DND-41 (cell line): Measurements from ENCODE around the gene AGPAT4.

Experiments used
- ATAC-seq: fragments of 200-7000 bp; cut with Tn5 transposase; 3 replicates; pipeline ENCODE4 v1.9.1; 2021; ENCODE audit warnings: low read depth; ENCODE audit not compliant: insufficient read depth
- DNase-seq: peaks from one replicate; pipeline ENCODE4 v3.0.0-alpha.2; 2020
- H2AFZ ChIP-seq: 2 replicates; pipeline ENCODE4 v1.6.0; 2012; ENCODE audit warnings: low read depth, low read length
- H3K27ac ChIP-seq: 2 replicates; pipeline ENCODE4 v1.5.1; 2012; ENCODE audit warnings: low read length, inconsistent platforms
- H3K27me3 ChIP-seq: fragments of 200-600 bp; sonication (generic); 2 replicates; pipeline ENCODE4 v1.6.0; 2012; ENCODE audit warnings: low read length, mild to moderate bottlenecking, inconsistent platforms; ENCODE audit not compliant: insufficient read depth, poor library complexity
- H3K36me3 ChIP-seq: 2 replicates; pipeline ENCODE4 v1.5.1; 2012; ENCODE audit warnings: low read length, inconsistent platforms; ENCODE audit not compliant: insufficient read depth
- H3K4me1 ChIP-seq: 2 replicates; pipeline ENCODE4 v1.5.1; 2012; ENCODE audit warnings: mild to moderate bottlenecking, low read length; ENCODE audit not compliant: insufficient read depth
- H3K4me2 ChIP-seq: 2 replicates; pipeline ENCODE4 v1.6.0; 2012; ENCODE audit warnings: mild to moderate bottlenecking, moderate library complexity, low read length, inconsistent platforms; ENCODE audit not compliant: insufficient read depth
- H3K4me3 ChIP-seq, 2 experiments: fragments of 200-600 bp in 1 of 2; shearing (Covaris generic) in 1 of 2; 2 replicates each; pipeline ENCODE4 v1.5.1; 2012 to 2016; ENCODE audit warnings: inconsistent platforms in 2 of 2, low read length in 2 of 2, mild to moderate bottlenecking in 2 of 2, low read depth in 1 of 2, moderate library complexity in 1 of 2
- H3K79me2 ChIP-seq: 2 replicates; pipeline ENCODE4 v1.6.0; 2012; ENCODE audit warnings: low read length, inconsistent platforms; ENCODE audit not compliant: insufficient read depth
- H3K9ac ChIP-seq: 2 replicates; pipeline ENCODE4 v1.6.0; 2012; ENCODE audit warnings: low read depth, mild to moderate bottlenecking, inconsistent platforms, low read length, moderate library complexity
- H3K9me3 ChIP-seq: 2 replicates; pipeline ENCODE4 v1.5.1; 2012; ENCODE audit warnings: low read length, moderate library complexity, mild to moderate bottlenecking, inconsistent platforms; ENCODE audit not compliant: insufficient read depth, severe bottlenecking
- H4K20me1 ChIP-seq: 2 replicates; pipeline ENCODE4 v1.6.0; 2012; ENCODE audit warnings: low read length; ENCODE audit not compliant: insufficient read depth
- EZH2 ChIP-seq: IDR thresholded peaks from 3 replicates; pipeline ENCODE4 v1.6.1; 2012; ENCODE audit warnings: borderline replicate concordance, low read depth, mild to moderate bottlenecking, moderate library complexity, low read length, inconsistent platforms; ENCODE audit not compliant: severe bottlenecking
- TF ChIP-seq, protein P1 (sequence below): IDR thresholded peaks from 2 replicates; pipeline ENCODE4 v1.5.1; 2012; ENCODE audit warnings: borderline replicate concordance, low read length, moderate library complexity, mild to moderate bottlenecking; ENCODE audit not compliant: poor library complexity, severe bottlenecking; ENCODE audit errors: extremely low read depth

Gene AGPAT4

DNA sequence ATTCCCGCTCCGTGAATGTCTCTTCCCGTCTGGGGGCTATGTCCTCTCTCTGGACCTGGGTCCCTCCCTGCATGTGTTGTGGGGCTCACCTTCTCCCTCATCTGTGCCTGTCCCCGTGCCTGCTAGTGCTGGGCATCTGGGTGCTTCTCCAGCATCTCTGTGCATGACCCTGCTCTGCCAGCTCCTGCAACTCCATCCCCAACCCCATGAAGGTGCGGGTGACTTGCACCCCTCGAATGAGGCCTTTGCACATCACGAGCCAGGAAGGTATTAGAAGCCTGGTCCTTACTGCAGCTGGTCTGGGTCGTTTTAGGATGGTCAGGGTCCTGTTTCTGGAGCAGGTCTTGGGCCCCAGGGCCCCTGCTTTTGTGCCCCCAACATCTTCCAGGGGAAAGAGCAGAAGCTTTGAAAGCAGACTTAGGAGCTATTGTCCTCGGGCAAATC lies 109.7 kb downstream of the AGPAT4 start:
- Histone ChIP-seq H3K4me1 (no peaks in the 10 kb centered on the region), H3K79me2 (no peaks in the 10 kb centered on the region), H3K4me3 (no peak overlapping the region), H4K20me1 (no peaks in the 10 kb centered on the region), H3K9me3 (no peaks in the 10 kb centered on the region), H3K9ac (no peak overlapping the region), H2AFZ (no peak overlapping the region), H3K27me3 (no peaks in the 10 kb centered on the region), H3K27ac (no peak overlapping the region), H3K36me3 (no peaks in the 10 kb centered on the region), H3K4me2 (no peak overlapping the region)
- ATAC-seq (no peak), DNase-seq (no peak)
- no peak for TF ChIP-seq EZH2
- TF ChIP-seq, protein P1, sequence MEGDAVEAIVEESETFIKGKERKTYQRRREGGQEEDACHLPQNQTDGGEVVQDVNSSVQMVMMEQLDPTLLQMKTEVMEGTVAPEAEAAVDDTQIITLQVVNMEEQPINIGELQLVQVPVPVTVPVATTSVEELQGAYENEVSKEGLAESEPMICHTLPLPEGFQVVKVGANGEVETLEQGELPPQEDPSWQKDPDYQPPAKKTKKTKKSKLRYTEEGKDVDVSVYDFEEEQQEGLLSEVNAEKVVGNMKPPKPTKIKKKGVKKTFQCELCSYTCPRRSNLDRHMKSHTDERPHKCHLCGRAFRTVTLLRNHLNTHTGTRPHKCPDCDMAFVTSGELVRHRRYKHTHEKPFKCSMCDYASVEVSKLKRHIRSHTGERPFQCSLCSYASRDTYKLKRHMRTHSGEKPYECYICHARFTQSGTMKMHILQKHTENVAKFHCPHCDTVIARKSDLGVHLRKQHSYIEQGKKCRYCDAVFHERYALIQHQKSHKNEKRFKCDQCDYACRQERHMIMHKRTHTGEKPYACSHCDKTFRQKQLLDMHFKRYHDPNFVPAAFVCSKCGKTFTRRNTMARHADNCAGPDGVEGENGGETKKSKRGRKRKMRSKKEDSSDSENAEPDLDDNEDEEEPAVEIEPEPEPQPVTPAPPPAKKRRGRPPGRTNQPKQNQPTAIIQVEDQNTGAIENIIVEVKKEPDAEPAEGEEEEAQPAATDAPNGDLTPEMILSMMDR: no peak

DNA sequence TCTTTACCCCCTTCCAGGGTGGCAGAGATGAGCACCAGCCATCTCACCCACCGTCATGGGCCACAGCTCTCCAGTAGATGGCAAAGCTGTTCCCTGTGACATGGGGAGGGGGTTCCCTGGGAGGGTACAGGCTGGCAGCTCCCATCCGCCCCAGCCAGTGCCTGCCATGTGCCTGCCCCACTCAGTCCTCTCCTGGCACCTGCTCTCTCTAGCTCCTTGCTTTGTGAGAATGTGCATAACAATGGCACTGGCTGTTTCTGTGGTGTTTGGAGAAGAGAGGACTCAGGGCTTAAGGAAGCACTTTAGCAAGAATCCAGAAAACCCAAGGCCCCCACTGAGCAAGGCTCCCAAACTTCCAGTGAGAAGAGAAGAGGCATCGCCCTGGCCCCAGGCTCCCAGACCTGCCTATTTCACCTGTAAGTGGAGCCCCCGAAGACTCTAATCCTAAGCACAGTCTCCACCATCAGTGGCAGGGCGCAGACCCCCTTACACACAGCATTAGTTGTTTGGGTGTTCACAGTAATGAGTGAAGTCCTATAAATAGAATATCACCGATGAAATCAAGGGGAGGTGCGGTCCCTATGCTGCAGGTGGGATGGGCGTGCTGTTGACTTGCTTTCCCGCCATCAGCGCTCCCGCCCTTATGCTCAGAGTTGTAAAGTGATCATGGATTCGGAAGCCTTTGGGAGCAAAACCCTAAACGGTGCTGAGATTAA lies 110.2 kb downstream of the AGPAT4 start:
- H3K27ac ChIP-seq: no peak overlapping the region
- H3K79me2 ChIP-seq: no peaks in the 10 kb centered on the region
- no peak overlapping the region for H3K9ac ChIP-seq
- H3K4me2 ChIP-seq: no peak overlapping the region
- ATAC-seq: no peak
- H4K20me1 ChIP-seq: no peaks in the 10 kb centered on the region
- H3K36me3 ChIP-seq: no peaks in the 10 kb centered on the region
- H3K4me1 ChIP-seq: no peaks in the 10 kb centered on the region
- H2AFZ ChIP-seq: no peak overlapping the region
- TF ChIP-seq, protein P1: no peak
- TF ChIP-seq EZH2: no peak
- no peak overlapping the region for H3K4me3 ChIP-seq
- no peaks in the 10 kb centered on the region for H3K27me3 ChIP-seq
- no peaks in the 10 kb centered on the region for H3K9me3 ChIP-seq
- DNase-seq: no peak

DNA sequence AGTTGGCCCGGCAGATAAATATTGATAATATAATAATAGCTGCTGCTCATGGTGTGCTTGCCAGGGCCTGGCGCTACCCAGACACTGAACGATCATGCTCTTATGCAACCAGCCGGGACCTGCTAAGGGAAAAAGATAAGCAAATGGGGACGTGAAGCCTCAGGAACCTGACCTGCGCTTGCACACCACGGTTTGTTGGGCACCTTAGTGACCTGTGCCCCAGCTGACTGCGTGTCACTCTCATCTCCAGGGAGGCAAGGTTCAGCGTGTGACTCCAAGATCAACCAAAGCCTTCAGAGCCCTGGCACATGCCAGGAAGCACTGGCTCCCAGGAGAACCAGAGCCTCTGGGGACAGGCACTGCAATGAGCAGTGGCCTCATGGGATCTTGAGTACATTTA lies 111.1 kb downstream of the AGPAT4 start:
- H2AFZ ChIP-seq: no peak overlapping the region
- no peak overlapping the region for H3K4me2 ChIP-seq
- H3K4me3 ChIP-seq: no peak overlapping the region
- no peaks in the 10 kb centered on the region for H3K36me3 ChIP-seq
- TF ChIP-seq EZH2: no peak
- TF ChIP-seq, protein P1: no peak
- no peaks in the 10 kb centered on the region for H3K4me1 ChIP-seq
- no peaks in the 10 kb centered on the region for H3K79me2 ChIP-seq
- DNase-seq: no peak
- H3K27ac ChIP-seq: no peak overlapping the region
- H3K9ac ChIP-seq: no peak overlapping the region
- no peaks in the 10 kb centered on the region for H3K9me3 ChIP-seq
- no peaks in the 10 kb centered on the region for H3K27me3 ChIP-seq
- ATAC-seq: no peak
- no peaks in the 10 kb centered on the region for H4K20me1 ChIP-seq
